HepG2 (cell line): ENCODE results near the gene SYVN1. TPM values are rescaled to one million over a fixed set of nuclear protein-coding genes. Genes with fewer than 3 reads are reported as not detected.

ENCODE experiments used
- ATAC-seq: fragments of 200-7000 bp; cut with Tn5 transposase; 3 replicates; pipeline ENCODE4 v1.9.1; 2020; ENCODE audit warnings: mild to moderate bottlenecking, moderate library complexity
- BruUV-seq: library from RNA; stranded (reverse); fragments of 400-500 nt; replicated peaks from 2 replicates; lab custom pipeline; 2021; lab: Mats Ljungman, UMichigan
- CTCF ChIA-PET: fragments of 300-600 bp; formaldehyde crosslinking; extraction: SDS; loops from one replicate; lab custom pipeline; 2021; ENCODE audit warnings: low total read pairs, inconsistent platforms, low intra/inter-chr PET ratio; lab: Yijun Ruan, JAX
- POLR2A ChIA-PET: fragments of 350-600 bp; sonication (Branson Sonifier 250); formaldehyde crosslinking; loops from one replicate; lab custom pipeline; 2020; ENCODE audit warnings: antibody characterized with exemption, inconsistent platforms; lab: Yijun Ruan, JAX
- DNase-seq: peaks from one replicate; pipeline ENCODE4 v3.0.0-alpha.2; 2015; ENCODE audit warnings: low spot score
- FAIRE-seq: peaks from 3 replicates; lab custom pipeline; 2011; peaks lifted over from hg19 to GRCh38; lab: Jason Lieb, UNC
- H2AFZ ChIP-seq: one replicate; pipeline ENCODE4 v1.6.1; 2011; ENCODE audit warnings: low read length, inconsistent platforms
- H3K27ac ChIP-seq: fragments of 300-600 bp; 3 replicates; pipeline ENCODE4 v1.8.0; 2011; ENCODE audit warnings: mixed run types, mild to moderate bottlenecking, mixed read lengths, low read length, inconsistent platforms; ENCODE audit not compliant: insufficient read depth; ENCODE audit errors: extremely low read length
- H3K27me3 ChIP-seq, 2 experiments: fragments of 200-600 bp in 1 of 2; 2 replicates in 1 of 2; 3 replicates in 1 of 2; pipeline versions ENCODE4 v1.6.0 to v1.8.0; 2011; ENCODE audit warnings: low read length in 2 of 2, mild to moderate bottlenecking in 2 of 2, moderate library complexity in 2 of 2, inconsistent platforms in 1 of 2; ENCODE audit not compliant: insufficient read depth in 2 of 2, control insufficient read depth in 1 of 2
- H3K36me3 ChIP-seq, 2 experiments: fragments of 200-600 bp in 1 of 2; replicated peaks in 1 of 2; 2 replicates in 1 of 2; 3 replicates in 1 of 2; pipeline versions ENCODE4 v1.5.1 to v1.8.0; 2011; ENCODE audit warnings: low read length in 2 of 2, inconsistent platforms in 1 of 2; ENCODE audit not compliant: insufficient read depth in 2 of 2, control insufficient read depth in 1 of 2
- H3K4me1 ChIP-seq: 2 replicates; pipeline ENCODE4 v1.5.1; 2012; ENCODE audit warnings: low read length, inconsistent platforms; ENCODE audit not compliant: insufficient read depth
- H3K4me2 ChIP-seq: 2 replicates; pipeline ENCODE4 v1.6.0; 2011; ENCODE audit warnings: low read depth, low read length, inconsistent platforms
- H3K4me3 ChIP-seq, 3 experiments: fragments of 200-600 bp in 1 of 3; sonication (generic), shearing (Covaris generic) in 1 of 3; replicated peaks in 1 of 3; 2 replicates each; pipeline ENCODE4 v1.5.1; 2011 to 2016; ENCODE audit warnings: low read length in 3 of 3, inconsistent platforms in 2 of 3, low read depth in 2 of 3, mild to moderate bottlenecking in 2 of 3, control low read depth in 1 of 3, mixed read lengths in 1 of 3; ENCODE audit not compliant: insufficient read depth in 1 of 3
- H3K79me2 ChIP-seq: one replicate; pipeline ENCODE4 v1.6.1; 2011; ENCODE audit warnings: low read length, inconsistent platforms; ENCODE audit not compliant: insufficient read depth
- H3K9ac ChIP-seq: 2 replicates; pipeline ENCODE4 v1.6.0; 2011; ENCODE audit warnings: mild to moderate bottlenecking, low read depth, low read length, inconsistent platforms; ENCODE audit not compliant: insufficient read depth
- H3K9me3 ChIP-seq: 2 replicates; pipeline ENCODE4 v1.5.1; 2012; ENCODE audit warnings: mild to moderate bottlenecking, low read length
- H4K20me1 ChIP-seq: 2 replicates; pipeline ENCODE4 v1.6.0; 2011; ENCODE audit warnings: inconsistent platforms, mild to moderate bottlenecking, low read length, moderate library complexity; ENCODE audit not compliant: insufficient read depth
- KDM5A ChIP-seq: fragments of 200-600 bp; sonication (generic); IDR thresholded peaks from 2 replicates; pipeline ENCODE4 v1.7.0; 2018; ENCODE audit warnings: antibody characterized with exemption, mild to moderate bottlenecking, low read length, borderline replicate concordance
- ONECUT2 ChIP-seq: sonication (generic); formaldehyde crosslinking; IDR thresholded peaks from 2 replicates; pipeline ENCODE4 v1.4.0; 2020; ENCODE audit warnings: missing genetic modification reagents
- PHF20 ChIP-seq: sonication (generic); formaldehyde crosslinking; IDR thresholded peaks from 2 replicates; pipeline ENCODE4 v1.5.0; 2020; ENCODE audit warnings: mild to moderate bottlenecking, missing genetic modification reagents
- WIZ ChIP-seq: sonication (generic); formaldehyde crosslinking; IDR thresholded peaks from 2 replicates; pipeline ENCODE4 v1.5.1; 2020; ENCODE audit warnings: mild to moderate bottlenecking, missing genetic modification reagents
- ZBTB20 ChIP-seq: sonication (generic); formaldehyde crosslinking; IDR thresholded peaks from 2 replicates; pipeline ENCODE4 v1.8.1; 2023; ENCODE audit warnings: missing genetic modification reagents, low read depth, mild to moderate bottlenecking, borderline replicate concordance
- ZNF615 ChIP-seq: sonication (generic); formaldehyde crosslinking; IDR thresholded peaks from 2 replicates; pipeline ENCODE4 v1.5.0; 2020; ENCODE audit warnings: mild to moderate bottlenecking, missing genetic modification reagents, borderline replicate concordance
- ZNF639 ChIP-seq: conservative IDR thresholded peaks from 2 replicates; pipeline ENCODE4 v1.6.1; 2018; ENCODE audit warnings: missing genetic modification reagents
- ZNF7 ChIP-seq: IDR thresholded peaks from 2 replicates; pipeline ENCODE4 v1.6.1; 2016; ENCODE audit warnings: missing biosample characterization, missing genetic modification reagents
- WGBS: methylation state at CpG from one replicate; pipeline ENCODE4 v1.1.6; 2017; ENCODE audit warnings: low lambda C conversion rate; 5-methylcytosine and 5-hydroxymethylcytosine counted together
- in situ Hi-C: cut with HindIII; loops from 2 replicates; pipeline ENCODE4 v1.10.0; 2017; ENCODE audit warnings: low pct_unique_long_range_greater_than_20kb; ENCODE audit not compliant: extremely low pct_ligation_motif_present
- intact Hi-C: fragments of 100-400 bp; cut with micrococcal nuclease; formaldehyde crosslinking; loops from one replicate; pipeline ENCODE4 v1.10.0; 2022; ENCODE audit not compliant: unreplicated experiment
- polyA plus RNA-seq, 8 experiments: library from polyadenylated mRNA; depleted of rRNA in 3 of 8; stranded (reverse) in 7 of 8; unstranded in 1 of 8; fragments of >200 nt; fragmentation: Illumina TruSeq in 4 of 8; extraction: Trizol in 4 of 8; gene quantifications; 2 replicates each; pipeline versions ENCODE4 v1.2.1 to v1.2.3, GENCODE V29; 2011 to 2016; ENCODE audit warnings: low read depth in 4 of 8, missing spikeins in 1 of 8, mixed read lengths in 1 of 8; ENCODE audit not compliant: insufficient read depth in 1 of 8
- total RNA-seq, 5 experiments: library from RNA; depleted of rRNA; stranded (reverse); fragments of >200 nt; fragmentation: Illumina TruSeq; extraction: Trizol; gene quantifications; 2 replicates each; pipeline ENCODE4 v1.2.3, GENCODE V29; 2016; ENCODE audit warnings: low read depth in 1 of 5
- TF ChIP-seq, protein P1 (sequence below): sonication (generic); formaldehyde crosslinking; IDR thresholded peaks from 2 replicates; pipeline ENCODE4 v1.5.1; 2020; ENCODE audit warnings: mild to moderate bottlenecking, missing genetic modification reagents, moderate library complexity

The SYVN1 gene
- total and polyA plus RNA-seq, 2 of the 13 experiments (the other 11 are each of a cell fraction or from before 2014, with no cell fraction given), result 10.3 to 22.5 TPM

GRCh38 chr11:65147352-65148075 is 13.2 kb upstream of the SYVN1 start:
- H4K20me1 ChIP-seq, result no peaks in the 10 kb centered on the region
- ChIA-PET CTCF (no interaction called here), POLR2A (interaction anchor here (1.3 to 1.8 kb wide), 2 partner anchors 12 to 36 kb away, joined by 3 to 13 read pairs; partner anchors contain the start of gene TM7SF2)
- in situ Hi-C loops, result no loop called here
- no peak overlapping the region for H3K27ac ChIP-seq
- no peak overlapping the region for H3K9ac ChIP-seq
- H3K4me1 ChIP-seq, result peaks cover 40% of the 10 kb centered on the region
- 15% methylated on average over 2 of the region's 2 CpGs for WGBS
- FAIRE-seq (no peak), ATAC-seq (no peak), DNase-seq (no peak)
- BruUV-seq, result no TSS peak
- H3K9me3 ChIP-seq, result peaks cover 5% of the 10 kb centered on the region; the same call in 1 of the 2 replicates
- intact Hi-C loops, result no loop called here
- H3K27me3 ChIP-seq, result no peaks in the 10 kb centered on the region
- TF ChIP-seq, protein P1, sequence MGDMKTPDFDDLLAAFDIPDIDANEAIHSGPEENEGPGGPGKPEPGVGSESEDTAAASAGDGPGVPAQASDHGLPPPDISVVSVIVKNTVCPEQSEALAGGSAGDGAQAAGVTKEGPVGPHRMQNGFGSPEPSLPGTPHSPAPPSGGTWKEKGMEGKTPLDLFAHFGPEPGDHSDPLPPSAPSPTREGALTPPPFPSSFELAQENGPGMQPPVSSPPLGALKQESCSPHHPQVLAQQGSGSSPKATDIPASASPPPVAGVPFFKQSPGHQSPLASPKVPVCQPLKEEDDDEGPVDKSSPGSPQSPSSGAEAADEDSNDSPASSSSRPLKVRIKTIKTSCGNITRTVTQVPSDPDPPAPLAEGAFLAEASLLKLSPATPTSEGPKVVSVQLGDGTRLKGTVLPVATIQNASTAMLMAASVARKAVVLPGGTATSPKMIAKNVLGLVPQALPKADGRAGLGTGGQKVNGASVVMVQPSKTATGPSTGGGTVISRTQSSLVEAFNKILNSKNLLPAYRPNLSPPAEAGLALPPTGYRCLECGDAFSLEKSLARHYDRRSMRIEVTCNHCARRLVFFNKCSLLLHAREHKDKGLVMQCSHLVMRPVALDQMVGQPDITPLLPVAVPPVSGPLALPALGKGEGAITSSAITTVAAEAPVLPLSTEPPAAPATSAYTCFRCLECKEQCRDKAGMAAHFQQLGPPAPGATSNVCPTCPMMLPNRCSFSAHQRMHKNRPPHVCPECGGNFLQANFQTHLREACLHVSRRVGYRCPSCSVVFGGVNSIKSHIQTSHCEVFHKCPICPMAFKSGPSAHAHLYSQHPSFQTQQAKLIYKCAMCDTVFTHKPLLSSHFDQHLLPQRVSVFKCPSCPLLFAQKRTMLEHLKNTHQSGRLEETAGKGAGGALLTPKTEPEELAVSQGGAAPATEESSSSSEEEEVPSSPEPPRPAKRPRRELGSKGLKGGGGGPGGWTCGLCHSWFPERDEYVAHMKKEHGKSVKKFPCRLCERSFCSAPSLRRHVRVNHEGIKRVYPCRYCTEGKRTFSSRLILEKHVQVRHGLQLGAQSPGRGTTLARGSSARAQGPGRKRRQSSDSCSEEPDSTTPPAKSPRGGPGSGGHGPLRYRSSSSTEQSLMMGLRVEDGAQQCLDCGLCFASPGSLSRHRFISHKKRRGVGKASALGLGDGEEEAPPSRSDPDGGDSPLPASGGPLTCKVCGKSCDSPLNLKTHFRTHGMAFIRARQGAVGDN (CRISPR knock-in tag), result no peak
- TF ChIP-seq ZBTB20 (CRISPR knock-in tag), result no peak
- TF ChIP-seq WIZ (CRISPR knock-in tag), result no peak
- TF ChIP-seq ONECUT2 (CRISPR knock-in tag), result no peak
- no peak for TF ChIP-seq ZNF639 (CRISPR knock-in tag)
- TF ChIP-seq ZNF615, result no peak
- no peak for TF ChIP-seq KDM5A
- TF ChIP-seq PHF20 (CRISPR knock-in tag), result no peak
- TF ChIP-seq ZNF7 (CRISPR knock-in tag), result no peak
- H3K36me3 ChIP-seq, result no peaks in the 10 kb centered on the region
- no peak overlapping the region for H3K4me3 ChIP-seq
- H3K4me2 ChIP-seq, result no peak overlapping the region
- H2AFZ ChIP-seq, result no peak overlapping the region
- H3K79me2 ChIP-seq, result no peaks in the 10 kb centered on the region
